Sigmoid colon (tissue), 4 donors: ENCODE results near the gene CNTN2.

ENCODE experiments used
- CTCF ChIP-seq, 4 experiments: fragments of 450-650 bp in 3 of 4; fragments of 200-600 bp in 1 of 4; IDR thresholded peaks; one replicate each; pipeline ENCODE4 v1.5.1; 2016 to 2019; ENCODE audit warnings: antibody characterized with exemption in 4 of 4, mild to moderate bottlenecking in 3 of 4, moderate library complexity in 2 of 4
- POLR2A ChIP-seq, 2 donors: fragments of 450-650 bp; IDR thresholded peaks; one replicate each; pipeline ENCODE4 v1.6.1; 2016; ENCODE audit warnings: antibody characterized with exemption in 2 of 2, mild to moderate bottlenecking in 2 of 2, moderate library complexity in 2 of 2
- POLR2AphosphoS5 ChIP-seq, 4 donors: sonication (generic); formaldehyde crosslinking; IDR thresholded peaks; one replicate each; pipeline ENCODE4 v1.6.1; 2017; ENCODE audit warnings: antibody characterized with exemption in 4 of 4

- TF ChIP-seq CTCF (IDR thresholded peaks at IDR 0.05) (no peak), POLR2A (IDR thresholded peaks at IDR 0.05) (no peak), POLR2AphosphoS5 (IDR thresholded peaks at IDR 0.05) (no peak)
These were observed 29.9 kb downstream of the CNTN2 start for GRCh38 chr1:205072881-205073280.
